ENCODE measurements around the gene USP54. TPM values are rescaled to one million over a fixed set of nuclear protein-coding genes. Genes with fewer than 3 reads are reported as not detected.

The USP54 gene
- total RNA-seq, 1 experiment from 2014 or later = 15.9 TPM

DNA sequence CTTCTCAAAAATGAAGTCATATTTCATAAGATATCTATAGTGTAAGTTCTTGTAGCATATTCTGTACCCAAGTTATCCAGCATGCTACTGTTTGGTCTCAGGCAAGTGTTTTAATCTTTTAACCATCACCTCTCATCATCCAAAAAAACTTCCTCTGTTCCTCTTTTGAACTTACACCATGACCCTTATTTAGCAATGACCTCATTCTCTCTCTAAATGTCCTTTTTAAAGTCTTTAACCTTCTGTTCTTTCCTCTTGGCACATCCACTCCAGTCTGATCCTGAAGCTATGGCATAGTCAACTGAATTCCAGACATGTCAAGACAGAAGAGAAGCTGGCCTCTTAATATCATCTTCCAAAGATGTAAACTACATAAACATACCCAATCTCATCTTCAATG, 121.6 kb downstream of the USP54 start:
- no peak for DNase-seq (ENCODE audit: low read depth)

- no peak for DNase-seq (ENCODE audit: low read depth)
Measured at GRCh38 chr10:73467206-73467605, 123.9 kb downstream of the USP54 start.

GRCh38 chr10:73465978-73466726, 125.0 kb downstream of the USP54 start:
- no peak for DNase-seq (ENCODE audit: low read depth)

DNA sequence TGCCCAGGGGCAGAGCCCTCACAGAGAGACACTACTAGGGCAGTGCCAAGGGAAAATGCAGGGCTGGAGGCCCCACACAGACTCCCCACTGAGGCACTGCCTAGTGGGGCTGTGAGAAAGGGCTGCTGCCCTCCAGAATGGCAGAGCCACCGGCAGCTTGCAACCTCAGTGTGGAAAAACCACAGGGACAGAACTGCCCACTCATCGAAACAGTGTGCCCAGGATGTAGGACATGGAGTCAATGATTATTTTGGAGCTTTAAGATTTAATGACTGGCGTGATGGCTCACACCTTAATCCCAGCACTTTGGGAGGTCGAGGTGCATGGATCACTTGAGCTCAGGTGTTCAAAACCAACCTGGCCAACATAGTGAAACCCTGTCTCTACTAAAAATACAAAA, 130.2 kb downstream of the USP54 start:
- no peak for DNase-seq (ENCODE audit: low read depth)

DNA sequence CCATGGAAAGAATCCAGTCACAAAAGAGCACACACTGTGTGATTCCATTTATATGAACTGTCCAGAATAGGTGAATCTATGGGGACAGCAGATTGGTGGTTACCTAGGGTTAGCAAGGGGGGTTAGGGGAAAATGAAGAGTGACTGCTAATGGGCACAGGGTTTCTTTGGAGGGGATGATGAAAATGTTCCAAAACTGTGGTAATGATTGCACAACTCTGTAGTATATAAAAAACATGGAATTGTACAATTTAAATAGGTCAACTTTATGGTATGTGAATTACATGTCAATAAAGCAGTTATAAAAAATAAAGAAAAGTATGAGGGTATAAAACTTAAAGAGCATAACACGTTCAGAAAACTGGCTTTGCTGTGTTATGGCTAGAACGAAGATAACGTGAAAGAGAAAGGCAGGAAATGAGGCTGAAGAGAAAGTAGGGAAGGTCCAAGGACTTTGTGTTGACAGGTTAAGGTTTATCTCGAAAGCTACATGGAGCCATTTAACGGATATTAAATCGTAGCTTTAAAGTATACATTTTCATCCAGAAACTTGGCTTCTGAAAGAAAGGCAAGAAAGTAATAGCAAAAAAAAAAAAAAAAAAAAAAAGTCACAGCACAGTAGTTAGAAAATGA, 131.3 kb downstream of the USP54 start:
- DNase-seq (ENCODE audit: low read depth) = no peak

- no peak for DNase-seq (ENCODE audit: low read depth)
Measured at GRCh38 chr10:73456187-73456890, 134.8 kb downstream of the USP54 start.

DNA sequence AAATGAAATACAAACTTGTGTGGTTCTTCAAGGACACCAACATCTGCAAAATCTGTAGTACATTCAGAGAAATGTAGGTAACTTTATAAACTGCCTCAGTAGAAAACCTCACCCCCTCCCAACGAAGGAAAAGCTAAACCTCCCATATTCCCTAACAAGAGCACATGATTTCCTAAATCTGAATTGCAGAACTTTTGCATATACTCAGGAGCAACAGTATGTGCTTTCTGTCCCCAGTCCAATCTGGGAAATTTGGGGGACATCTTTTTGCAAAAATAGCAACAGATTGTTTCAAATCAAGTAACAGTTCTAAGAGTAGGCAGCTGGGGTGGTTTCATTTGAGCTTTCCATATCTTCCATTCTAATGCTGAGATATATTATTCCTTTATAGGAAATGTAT, 142.0 kb downstream of the USP54 start:
- no peak for DNase-seq (ENCODE audit: low read depth)

DNA sequence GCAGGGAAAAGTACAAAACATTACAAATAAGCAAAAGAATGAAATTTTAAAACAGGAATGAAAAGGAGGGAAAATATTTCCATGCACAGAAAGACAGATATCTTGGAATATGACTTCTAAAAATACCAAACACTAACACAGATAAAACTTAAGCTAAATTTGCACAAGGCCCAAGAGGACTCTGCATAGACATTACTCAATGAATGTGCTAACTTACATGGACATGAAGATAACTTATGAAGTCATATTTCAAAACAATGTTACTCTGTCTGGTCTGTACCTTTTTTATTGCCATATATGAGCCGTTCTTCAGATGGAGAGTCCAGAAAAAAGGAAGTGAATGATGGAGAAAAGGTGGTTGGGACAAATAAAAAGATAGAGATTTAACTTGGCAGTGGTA, 142.8 kb downstream of the USP54 start:
- DNase-seq (ENCODE audit: low read depth) = no peak

Small RNA genes within 50 kb of the gene (small RNA-seq; reads per million reads assigned to genes)
- gene RNU6-883P = not detected

Other genes with a start within 250 kb of the USP54 start
- gene CFAP70, start 232.5 kb downstream of the USP54 start, total RNA-seq (2014; rRNA removed; shearing (Covaris generic)) = 0.03 and 0.43 TPM in 2 replicates
- gene ANXA7, start 177.3 kb downstream of the USP54 start, total RNA-seq (2014; rRNA removed; shearing (Covaris generic)) = 94.4 and 115 TPM in 2 replicates
- gene MSS51, start 157.8 kb downstream of the USP54 start, total RNA-seq (2014; rRNA removed; shearing (Covaris generic)) = 0.13 and 0.20 TPM in 2 replicates
- gene PPP3CB, start 95.3 kb downstream of the USP54 start, total RNA-seq (2014; rRNA removed; shearing (Covaris generic)) = 9.2 and 19.1 TPM in 2 replicates
- gene MYOZ1, start 50.1 kb upstream of the USP54 start, total RNA-seq (2014; rRNA removed; shearing (Covaris generic)) = not detected in 2 replicates
- 0.11 TPM in 1 of 2 replicates, not detected in the other for gene SYNPO2L, start 64.7 kb upstream of the USP54 start, total RNA-seq (2014; rRNA removed; shearing (Covaris generic))
- 1.6 and 1.9 TPM in 2 replicates for gene AGAP5, start 106.8 kb upstream of the USP54 start, total RNA-seq (2014; rRNA removed; shearing (Covaris generic))
- gene SEC24C, start 153.0 kb upstream of the USP54 start, total RNA-seq (2014; rRNA removed; shearing (Covaris generic)) = 100 and 116 TPM in 2 replicates
- gene CHCHD1, start 190.7 kb upstream of the USP54 start, total RNA-seq (2014; rRNA removed; shearing (Covaris generic)) = 89.6 and 110 TPM in 2 replicates
- 51.0 and 51.9 TPM in 2 replicates for gene ZSWIM8, start 194.3 kb upstream of the USP54 start, total RNA-seq (2014; rRNA removed; shearing (Covaris generic))
- gene NDST2, start 220.3 kb upstream of the USP54 start, total RNA-seq (2014; rRNA removed; shearing (Covaris generic)) = 23.1 and 28.7 TPM in 2 replicates